ENCODE data around the gene SYNJ2.

DNA sequence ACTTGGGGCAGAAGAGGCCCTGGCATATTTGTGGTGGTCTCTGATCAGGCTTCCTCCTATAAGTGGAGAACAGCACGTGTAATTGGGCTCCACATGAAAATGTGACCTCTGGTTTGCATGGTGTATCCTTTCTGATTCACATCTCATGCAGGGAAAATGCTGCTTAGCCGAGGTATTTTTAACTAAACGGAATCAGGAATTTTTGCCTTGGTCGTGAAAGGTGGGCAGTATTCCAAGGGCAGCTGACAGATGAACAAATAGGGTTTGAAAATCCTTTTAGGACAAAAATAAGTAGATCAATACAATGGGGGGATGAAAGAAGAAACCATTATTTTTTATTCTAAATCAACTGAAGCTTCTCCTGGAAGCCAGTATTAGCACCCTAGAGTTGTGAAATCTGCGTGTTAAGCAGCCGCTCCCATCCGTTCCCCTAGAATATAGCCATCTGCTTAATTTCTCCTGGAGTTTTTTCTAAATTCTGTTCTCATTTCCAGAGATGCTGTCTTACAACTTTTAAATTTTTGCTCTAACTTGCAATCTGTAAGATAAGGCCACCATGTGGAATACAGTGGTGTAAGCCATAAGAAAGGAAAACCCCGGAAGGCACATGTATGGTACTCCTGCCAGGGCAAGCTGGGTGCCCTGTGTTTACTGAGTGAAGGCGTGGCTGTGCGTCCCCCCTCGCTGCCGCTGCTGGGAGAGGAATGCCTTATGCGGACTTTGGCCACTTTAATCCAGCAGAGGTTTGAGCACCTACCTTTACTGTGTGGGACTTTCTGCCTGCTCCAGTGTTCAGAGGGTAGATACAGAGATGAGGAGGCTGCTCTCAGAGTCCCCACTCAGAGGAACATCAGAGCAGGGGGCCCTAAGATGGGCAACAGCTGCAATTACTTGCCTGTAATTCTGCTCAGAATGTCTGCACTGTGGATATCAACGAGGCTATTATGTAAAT, 52.4 kb downstream of the SYNJ2 start:
- TF ChIP-seq, protein P1, sequence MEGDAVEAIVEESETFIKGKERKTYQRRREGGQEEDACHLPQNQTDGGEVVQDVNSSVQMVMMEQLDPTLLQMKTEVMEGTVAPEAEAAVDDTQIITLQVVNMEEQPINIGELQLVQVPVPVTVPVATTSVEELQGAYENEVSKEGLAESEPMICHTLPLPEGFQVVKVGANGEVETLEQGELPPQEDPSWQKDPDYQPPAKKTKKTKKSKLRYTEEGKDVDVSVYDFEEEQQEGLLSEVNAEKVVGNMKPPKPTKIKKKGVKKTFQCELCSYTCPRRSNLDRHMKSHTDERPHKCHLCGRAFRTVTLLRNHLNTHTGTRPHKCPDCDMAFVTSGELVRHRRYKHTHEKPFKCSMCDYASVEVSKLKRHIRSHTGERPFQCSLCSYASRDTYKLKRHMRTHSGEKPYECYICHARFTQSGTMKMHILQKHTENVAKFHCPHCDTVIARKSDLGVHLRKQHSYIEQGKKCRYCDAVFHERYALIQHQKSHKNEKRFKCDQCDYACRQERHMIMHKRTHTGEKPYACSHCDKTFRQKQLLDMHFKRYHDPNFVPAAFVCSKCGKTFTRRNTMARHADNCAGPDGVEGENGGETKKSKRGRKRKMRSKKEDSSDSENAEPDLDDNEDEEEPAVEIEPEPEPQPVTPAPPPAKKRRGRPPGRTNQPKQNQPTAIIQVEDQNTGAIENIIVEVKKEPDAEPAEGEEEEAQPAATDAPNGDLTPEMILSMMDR (IDR thresholded peaks at IDR 0.05), result no peak
- no peak for TF ChIP-seq POLR2A (IDR thresholded peaks at IDR 0.05)
